SK-N-SH (cell line): ENCODE measurements around the gene CD14. TPM values are rescaled to one million over a fixed set of nuclear protein-coding genes. Genes with fewer than 3 reads are reported as not detected.

Experiments
- CTCF ChIA-PET: fragments of 300-600, 350-600 bp; formaldehyde crosslinking; extraction: SDS; loops from one replicate; lab custom pipeline; 2021; lab: Yijun Ruan, JAX
- POLR2A ChIA-PET: fragments of 350-600 bp; sonication (Branson Sonifier 250); formaldehyde crosslinking; extraction: SDS; loops from one replicate; lab custom pipeline; 2020; ENCODE audit warnings: antibody characterized with exemption, inconsistent platforms; lab: Yijun Ruan, JAX
- DNase-seq: peaks from one replicate; pipeline ENCODE4 v3.0.0; 2012
- H2AFZ ChIP-seq: fragments of 200-600 bp; sonication (generic); 2 replicates; pipeline ENCODE4 v1.8.1; 2016; ENCODE audit warnings: antibody characterized with exemption, mild to moderate bottlenecking, low read depth
- H3F3A ChIP-seq: fragments of 200-600 bp; sonication (generic); replicated peaks from 2 replicates; pipeline ENCODE3; 2016; ENCODE audit warnings: antibody characterized with exemption, mild to moderate bottlenecking; ENCODE audit not compliant: insufficient read depth
- H3K27ac ChIP-seq, 2 experiments: fragments of 200-500 bp in 1 of 2; fragments of 200-600 bp in 1 of 2; sonication (Bioruptor generic) in 1 of 2; sonication (generic), shearing (Covaris generic) in 1 of 2; 2 replicates each; pipeline versions ENCODE4 v1.5.1 to v1.6.1; 2014 to 2016; ENCODE audit warnings: low read depth in 2 of 2, inconsistent platforms in 1 of 2, low read length in 1 of 2, mild to moderate bottlenecking in 1 of 2, mixed read lengths in 1 of 2
- H3K27me3 ChIP-seq: fragments of 200-600 bp; sonication (generic), shearing (Covaris generic); 2 replicates; pipeline ENCODE4 v1.6.1; 2016; ENCODE audit warnings: mixed run types; ENCODE audit not compliant: insufficient read depth
- H3K36me3 ChIP-seq, 2 experiments: fragments of 200-500 bp in 1 of 2; fragments of 200-600 bp in 1 of 2; sonication (Bioruptor generic) in 1 of 2; sonication (generic) in 1 of 2; replicated peaks in 1 of 2; 2 replicates each; pipeline versions ENCODE3 to v1.5.1; 2014 to 2016; ENCODE audit warnings: low read length in 1 of 2, mild to moderate bottlenecking in 1 of 2; ENCODE audit not compliant: insufficient read depth in 2 of 2, control insufficient read depth in 1 of 2
- H3K4me1 ChIP-seq, 2 experiments: fragments of 200-500 bp in 1 of 2; fragments of 200-600 bp in 1 of 2; sonication (Bioruptor generic) in 1 of 2; sonication (generic), shearing (Covaris generic) in 1 of 2; 2 replicates each; pipeline versions ENCODE4 v1.5.1 to v1.6.1; 2014 to 2016; ENCODE audit warnings: low read depth in 1 of 2, low read length in 1 of 2, mixed run types in 1 of 2; ENCODE audit not compliant: insufficient read depth in 2 of 2, control insufficient read depth in 1 of 2
- H3K4me2 ChIP-seq: fragments of 200-600 bp; sonication (generic), shearing (Covaris generic); 2 replicates; pipeline ENCODE4 v1.6.1; 2017; ENCODE audit warnings: mixed run types
- H3K4me3 ChIP-seq, 2 experiments: fragments of 200-500 bp in 1 of 2; fragments of 200-600 bp in 1 of 2; sonication (Bioruptor generic) in 1 of 2; sonication (generic), shearing (Covaris generic) in 1 of 2; 2 replicates each; pipeline versions ENCODE4 v1.5.1 to v1.8.1; 2014 to 2016; ENCODE audit warnings: low read depth in 2 of 2, inconsistent platforms in 1 of 2, low read length in 1 of 2, mild to moderate bottlenecking in 1 of 2, mixed read lengths in 1 of 2, moderate library complexity in 1 of 2
- H3K79me2 ChIP-seq: fragments of 200-600 bp; sonication (generic); 2 replicates; pipeline ENCODE4 v1.8.1; 2017; ENCODE audit warnings: mild to moderate bottlenecking; ENCODE audit not compliant: insufficient read depth
- H3K9ac ChIP-seq: fragments of 200-600 bp; sonication (generic); 2 replicates; pipeline ENCODE4 v1.6.1; 2017; ENCODE audit warnings: mixed run types
- H3K9me2 ChIP-seq: fragments of 200-600 bp; sonication (generic); 2 replicates; pipeline ENCODE4 v1.6.1; 2017; ENCODE audit warnings: mixed run types
- H3K9me3 ChIP-seq: fragments of 200-600 bp; sonication (generic); 2 replicates; pipeline ENCODE4 v1.6.1; 2017; ENCODE audit warnings: mixed run types, mild to moderate bottlenecking, moderate library complexity
- H4K20me1 ChIP-seq: fragments of 200-600 bp; sonication (generic); 2 replicates; pipeline ENCODE4 v1.6.1; 2017; ENCODE audit warnings: mild to moderate bottlenecking, mixed run types; ENCODE audit not compliant: insufficient read depth
- CTCF ChIP-seq: fragments of 200-600 bp; sonication (generic); IDR thresholded peaks from 2 replicates; pipeline ENCODE4 v1.6.1; 2017; ENCODE audit warnings: antibody characterized with exemption, mild to moderate bottlenecking, moderate library complexity
- GATA2 ChIP-seq: sonication (generic); formaldehyde crosslinking; IDR thresholded peaks from 2 replicates; pipeline ENCODE4 v1.5.0; 2020; ENCODE audit warnings: mild to moderate bottlenecking, missing genetic modification reagents
- MEF2A ChIP-seq: IDR thresholded peaks from 2 replicates; pipeline ENCODE4 v1.4.0; 2012; ENCODE audit warnings: low read depth, borderline replicate concordance
- NFIC ChIP-seq: IDR thresholded peaks from 2 replicates; pipeline ENCODE4 v1.4.0; 2012; ENCODE audit warnings: borderline replicate concordance
- NRF1 ChIP-seq: IDR thresholded peaks from 2 replicates; pipeline ENCODE4 v1.6.1; 2012; ENCODE audit warnings: low read depth, mild to moderate bottlenecking, low read length
- POLR2AphosphoS5 ChIP-seq: IDR thresholded peaks from 2 replicates; pipeline ENCODE4 v1.6.1; 2012; ENCODE audit warnings: low read depth, low read length
- WGBS: methylation state at CpG from one replicate; pipeline ENCODE4 v1.1.6; 2017; ENCODE audit warnings: low lambda C conversion rate; 5-methylcytosine and 5-hydroxymethylcytosine counted together
- polyA plus RNA-seq, 3 experiments: library from polyadenylated mRNA; depleted of rRNA; stranded (reverse); fragments of >200 nt; gene quantifications; 2 replicates each; pipeline ENCODE4 v1.2.3, GENCODE V29; 2012

Gene CD14
- polyA plus RNA-seq, 1 of the 3 experiments (the other 2 are of a cell fraction): 0.12 TPM

GRCh38 chr5:140673187-140673976 lies 40.4 kb upstream of the CD14 start, which contains the start of gene DND1:
DND1 (minus strand) TSS chr5:140673576; CDS start chr5:140673542, 34 bp downstream.
- no peaks in the 10 kb centered on the region for H3K9me3 ChIP-seq
- WGBS: 93% methylated on average over 42 of the region's 45 CpGs

GRCh38 chr5:140672455-140673186 lies 39.6 kb upstream of the CD14 start:
- Histone ChIP-seq H3K4me3 (no peak overlapping the region), H2AFZ (no peak overlapping the region), H3K79me2 (peaks cover 11% of the 10 kb centered on the region; the same call in 1 of the 2 replicates), H3K27me3 (no peaks in the 10 kb centered on the region), H3K4me2 (no peak overlapping the region), H3K9me3 (no peaks in the 10 kb centered on the region), H3F3A (peaks cover 3% of the 10 kb centered on the region), H4K20me1 (no peaks in the 10 kb centered on the region), H3K27ac (no peak overlapping the region), H3K9ac (no peak overlapping the region), H3K9me2 (no peaks in the 10 kb centered on the region), H3K4me1 (no peaks in the 10 kb centered on the region), H3K36me3 (peaks cover 44 to 90% of the 10 kb centered on the region in 2 experiments)
- ChIA-PET CTCF (interaction anchor here (0.9 to 2.2 kb wide), 2 partner anchors 14 to 169 kb away, joined by 3 to 5 read pairs; no protein-coding TSS in a partner anchor), POLR2A (interaction anchor here (0.7 to 1.5 kb wide), 3 partner anchors 8 to 18 kb away, joined by 3 to 4 read pairs (median 3); partner anchors contain the start of genes HARS1, HARS2 and WDR55)
- 96% methylated on average over 47 of the region's 70 CpGs for WGBS
- no peak for TF ChIP-seq CTCF
- TF ChIP-seq NRF1: no peak
- TF ChIP-seq NFIC: no peak
- TF ChIP-seq MEF2A: no peak
- TF ChIP-seq POLR2AphosphoS5: peak; percentile 15; the same call in 1 of the 2 replicates
- peak; percentile 50 for DNase-seq

More at GRCh38 chr5:140673187-140673976, 40.4 kb upstream of the CD14 start, which contains the start of gene DND1:
- Histone ChIP-seq H3K4me3 (no peak within 1 kb of the TSS), H3K27ac (no peak within 1 kb of the TSS; a peak in 1 of 4 replicates), H2AFZ (no peak within 1 kb of the TSS), H3K27me3 (no peaks in the 10 kb centered on the region), H3K9ac (no peak within 1 kb of the TSS), H3F3A (peaks cover 3% of the 10 kb centered on the region), H3K36me3 (peaks cover 38 to 90% of the 10 kb centered on the region in 2 experiments), H3K4me2 (no peak within 1 kb of the TSS), H3K9me2 (no peaks in the 10 kb centered on the region)
- CTCF ChIA-PET: interaction anchor here (2.2 kb wide), 1 partner anchor 13 kb away, joined by 5 read pairs; no protein-coding TSS in a partner anchor
- POLR2A ChIA-PET: interaction anchor here (1.5 to 2.6 kb wide), 2 partner anchors 9 to 18 kb away, joined by 4 to 11 read pairs; partner anchors contain the start of genes HARS1, HARS2 and WDR55
- peak; percentile 55 for DNase-seq
- TF ChIP-seq POLR2AphosphoS5 (0 out of 2 replicates have a peak, but pooled peaks have one; percentile 7), GATA2 (CRISPR knock-in tag) (no peak)
- TF ChIP-seq, all 33 proteins: peak for 1
- Histone ChIP-seq H3K79me2 (peaks cover 3% of the 10 kb centered on the region; the same call in 1 of the 2 replicates), H3K4me1 (no peaks in the 10 kb centered on the region), H4K20me1 (no peaks in the 10 kb centered on the region)
